CD14-positive monocyte (primary cell): ENCODE measurements around the gene SPAAR. TPM values are rescaled to one million over a fixed set of nuclear protein-coding genes. Genes with fewer than 3 reads are reported as not detected.

Experiments used
- DNase-seq, 3 donors: peaks; one replicate each; pipeline ENCODE4 v3.0.0-alpha.2; 2011 to 2022
- H2AFZ ChIP-seq: 2 replicates; pipeline ENCODE4 v1.6.0; 2012; ENCODE audit warnings: mild to moderate bottlenecking, low read depth, low read length, inconsistent platforms; ENCODE audit not compliant: insufficient read depth, poor library complexity, severe bottlenecking
- H3K27ac ChIP-seq, 2 donors: 1 replicate in 1 of 2; 2 replicates in 1 of 2; pipeline ENCODE4 v1.5.1; 2012 to 2013; ENCODE audit warnings: low read length in 2 of 2, control low read depth in 1 of 2, inconsistent platforms in 1 of 2, low read depth in 1 of 2, mild to moderate bottlenecking in 1 of 2
- H3K27me3 ChIP-seq, 2 donors: one replicate each; pipeline versions ENCODE4 v1.6.0 to v1.6.1; 2011 to 2013; ENCODE audit warnings: low read length in 2 of 2; ENCODE audit not compliant: control insufficient read depth in 2 of 2, insufficient read depth in 2 of 2
- H3K36me3 ChIP-seq, 2 donors: replicated peaks in 1 of 2; 1 replicate in 1 of 2; 2 replicates in 1 of 2; pipeline versions ENCODE4 v1.5.1 to v1.6.1; 2012 to 2013; ENCODE audit warnings: low read length in 2 of 2, control low read depth in 1 of 2, inconsistent platforms in 1 of 2, mild to moderate bottlenecking in 1 of 2; ENCODE audit not compliant: insufficient read depth in 2 of 2, control insufficient read depth in 1 of 2
- H3K4me1 ChIP-seq, 2 donors: 1 replicate in 1 of 2; 2 replicates in 1 of 2; pipeline versions ENCODE4 v1.5.1 to v1.6.1; 2012 to 2013; ENCODE audit warnings: low read length in 2 of 2, control low read depth in 1 of 2, inconsistent platforms in 1 of 2, mild to moderate bottlenecking in 1 of 2, moderate library complexity in 1 of 2; ENCODE audit not compliant: insufficient read depth in 2 of 2, control insufficient read depth in 1 of 2
- H3K4me2 ChIP-seq: replicated peaks from 2 replicates; pipeline ENCODE3; 2012; ENCODE audit warnings: low read length, moderate library complexity, mild to moderate bottlenecking; ENCODE audit not compliant: poor library complexity, severe bottlenecking; ENCODE audit errors: extremely low read depth
- H3K4me3 ChIP-seq, 3 experiments: fragments of 200-600 bp in 1 of 3; sonication (generic) in 1 of 3; replicated peaks in 1 of 3; 1 replicate in 2 of 3; 2 replicates in 1 of 3; pipeline ENCODE4 v1.5.1; 2011 to 2013; ENCODE audit warnings: low read length in 3 of 3, mild to moderate bottlenecking in 3 of 3, control low read depth in 2 of 3, low read depth in 2 of 3, inconsistent platforms in 1 of 3, moderate library complexity in 1 of 3
- H3K79me2 ChIP-seq: 2 replicates; pipeline ENCODE4 v1.6.0; 2012; ENCODE audit warnings: mild to moderate bottlenecking, control low read depth, inconsistent platforms, low read length, moderate library complexity; ENCODE audit not compliant: insufficient read depth
- H3K9ac ChIP-seq: 2 replicates; pipeline ENCODE4 v1.6.0; 2017; ENCODE audit warnings: low read length, mild to moderate bottlenecking; ENCODE audit not compliant: insufficient read depth, poor library complexity, severe bottlenecking
- H3K9me3 ChIP-seq, 2 donors: replicated peaks in 1 of 2; 1 replicate in 1 of 2; 2 replicates in 1 of 2; pipeline versions ENCODE4 v1.5.1 to v1.6.1; 2012 to 2013; ENCODE audit warnings: low read length in 2 of 2, control low read depth in 1 of 2; ENCODE audit not compliant: control insufficient read depth in 1 of 2, insufficient read depth in 1 of 2
- H4K20me1 ChIP-seq: 2 replicates; pipeline ENCODE4 v1.6.0; 2012; ENCODE audit warnings: mild to moderate bottlenecking, low read length, control low read depth, moderate library complexity; ENCODE audit not compliant: insufficient read depth
- H3K27ac Mint-ChIP-seq, 7 donors: one replicate each; pipeline ENCODE4 v1.8.0; 2020; ENCODE audit warnings: mild to moderate bottlenecking in 7 of 7, mixed read lengths in 7 of 7, moderate library complexity in 6 of 7, inconsistent platforms in 2 of 7
- H3K27me3 Mint-ChIP-seq, 3 donors: one replicate each; pipeline ENCODE4 v1.8.0; 2021 to 2022; ENCODE audit warnings: low read depth in 3 of 3, mild to moderate bottlenecking in 3 of 3, mixed read lengths in 3 of 3, moderate library complexity in 3 of 3, inconsistent platforms in 1 of 3
- H3K36me3 Mint-ChIP-seq, 2 donors: one replicate each; pipeline ENCODE4 v1.8.0; 2020; ENCODE audit warnings: mixed read lengths in 2 of 2, inconsistent platforms in 1 of 2, mild to moderate bottlenecking in 1 of 2
- H3K4me1 Mint-ChIP-seq: one replicate; pipeline ENCODE4 v1.8.0; 2020; ENCODE audit warnings: mild to moderate bottlenecking, mixed read lengths
- H3K4me3 Mint-ChIP-seq, 2 donors: one replicate each; pipeline ENCODE4 v1.8.0; 2020; ENCODE audit warnings: mild to moderate bottlenecking in 2 of 2, mixed read lengths in 2 of 2, moderate library complexity in 1 of 2
- H3K9me3 Mint-ChIP-seq, 7 donors: one replicate each; pipeline ENCODE4 v1.8.0; 2020 to 2022; ENCODE audit warnings: mixed read lengths in 7 of 7, mild to moderate bottlenecking in 6 of 7, moderate library complexity in 6 of 7, inconsistent platforms in 2 of 7
- CTCF ChIP-seq: fragments of 200-600 bp; IDR thresholded peaks from one replicate; pipeline ENCODE4 v1.8.0; 2022; ENCODE audit warnings: antibody characterized with exemption, mild to moderate bottlenecking
- WGBS: methylation state at CpG from one replicate; pipeline ENCODE4 v1.1.5; 2013; ENCODE audit warnings: missing lambda C conversion rate; ENCODE audit not compliant: insufficient coverage; 5-methylcytosine and 5-hydroxymethylcytosine counted together
- intact Hi-C, 2 donors: fragments of 100-400 bp; cut with micrococcal nuclease; formaldehyde crosslinking; loops; one replicate each; pipeline versions ENCODE4 v1.15.0 to v1.15.1; 2023
- polyA plus RNA-seq, 3 donors: library from polyadenylated mRNA; depleted of rRNA in 1 of 3; unstranded in 2 of 3; stranded (reverse) in 1 of 3; fragments of 300-500 nt in 2 of 3; fragments of >200 nt in 1 of 3; fragmentation: Illumina TruSeq in 2 of 3; gene quantifications; 1 replicate in 2 of 3; 2 replicates in 1 of 3; pipeline ENCODE4 v1.2.3, GENCODE V29; 2012 to 2021

SPAAR gene
- polyA plus RNA-seq, 3 donors: not detected

GRCh38 chr9:35954942-35955546, 45.8 kb downstream of the SPAAR start:
- peaks cover 0 to 2% (median 0%) of the 10 kb centered on the region in 7 donors for H3K9me3 Mint-ChIP-seq
- Histone ChIP-seq H3K9ac (no peak overlapping the region), H3K27ac (no peak overlapping the region), H2AFZ (no peak overlapping the region), H3K79me2 (no peaks in the 10 kb centered on the region), H3K9me3 (no peaks in the 10 kb centered on the region), H4K20me1 (no peaks in the 10 kb centered on the region), H3K4me1 (peaks cover 0 to 3% of the 10 kb centered on the region in 2 donors), H3K36me3 (no peaks in the 10 kb centered on the region), H3K27me3 (peaks cover 0 to 3% of the 10 kb centered on the region in 2 donors), H3K4me3 (no peak overlapping the region), H3K4me2 (no peak overlapping the region)
- WGBS: 6% methylated on average over 2 of the region's 6 CpGs
- peak; percentile 84 for TF ChIP-seq CTCF
- H3K4me1 Mint-ChIP-seq: peaks cover 7% of the 10 kb centered on the region
- no peak overlapping the region for H3K27ac Mint-ChIP-seq
- no peaks in the 10 kb centered on the region for H3K36me3 Mint-ChIP-seq
- intact Hi-C loops: loop anchor here in 1 of 2 donors (10.0 kb wide), 2 partner anchors 70 to 370 kb away; no protein-coding TSS in a partner anchor
- H3K4me3 Mint-ChIP-seq: no peak overlapping the region
- H3K27me3 Mint-ChIP-seq: peaks cover 6 to 17% (median 9%) of the 10 kb centered on the region in 3 donors
- DNase-seq: peak; percentile 37 to 60 (median 58)

- Histone ChIP-seq H4K20me1 (no peaks in the 10 kb centered on the region), H2AFZ (no peak overlapping the region), H3K4me2 (no peak overlapping the region), H3K4me1 (peaks cover 0 to 3% of the 10 kb centered on the region in 2 donors), H3K27me3 (peaks cover 0 to 3% of the 10 kb centered on the region in 2 donors), H3K4me3 (no peak overlapping the region), H3K36me3 (no peaks in the 10 kb centered on the region), H3K27ac (no peak overlapping the region), H3K79me2 (no peaks in the 10 kb centered on the region), H3K9ac (no peak overlapping the region), H3K9me3 (no peaks in the 10 kb centered on the region)
- H3K9me3 Mint-ChIP-seq: no peaks in the 10 kb centered on the region
- H3K27me3 Mint-ChIP-seq: peaks cover 6 to 16% (median 9%) of the 10 kb centered on the region in 3 donors
- no peak overlapping the region for H3K4me3 Mint-ChIP-seq
- peaks cover 8% of the 10 kb centered on the region for H3K4me1 Mint-ChIP-seq
- intact Hi-C loops: loop anchor here in 1 of 2 donors (10.0 kb wide), 2 partner anchors 68 to 368 kb away; no protein-coding TSS in a partner anchor
- no peak for DNase-seq
- H3K27ac Mint-ChIP-seq: no peak overlapping the region
- no peak for TF ChIP-seq CTCF
- H3K36me3 Mint-ChIP-seq: no peaks in the 10 kb centered on the region
- no CpG with 5 or more reads among the region's 5 CpGs for WGBS
Observed at GRCh38 chr9:35956651-35957050, 47.4 kb downstream of the SPAAR start.
